ENCODE results near the gene FOXP2.

- no peak for TF ChIP-seq POLR2A (IDR thresholded peaks at IDR 0.05)
- no peak for TF ChIP-seq CTCF (IDR thresholded peaks at IDR 0.05)
Measured at GRCh38 chr7:114631249-114631822, 216.7 kb downstream of the FOXP2 start.
